GM10266 (cell line): ENCODE results near the gene MRPL50.

Source experiments
- DNase-seq: peaks from one replicate; pipeline ENCODE4 v3.0.0; 2012; ENCODE audit errors: extremely low spot score
- TF ChIP-seq, protein P1 (sequence below): IDR thresholded peaks from 2 replicates; pipeline ENCODE4 v1.5.1; 2012; ENCODE audit warnings: mild to moderate bottlenecking, low read depth; ENCODE audit not compliant: control insufficient read depth, insufficient read depth; ENCODE audit errors: missing control alignments

Gene MRPL50

DNA sequence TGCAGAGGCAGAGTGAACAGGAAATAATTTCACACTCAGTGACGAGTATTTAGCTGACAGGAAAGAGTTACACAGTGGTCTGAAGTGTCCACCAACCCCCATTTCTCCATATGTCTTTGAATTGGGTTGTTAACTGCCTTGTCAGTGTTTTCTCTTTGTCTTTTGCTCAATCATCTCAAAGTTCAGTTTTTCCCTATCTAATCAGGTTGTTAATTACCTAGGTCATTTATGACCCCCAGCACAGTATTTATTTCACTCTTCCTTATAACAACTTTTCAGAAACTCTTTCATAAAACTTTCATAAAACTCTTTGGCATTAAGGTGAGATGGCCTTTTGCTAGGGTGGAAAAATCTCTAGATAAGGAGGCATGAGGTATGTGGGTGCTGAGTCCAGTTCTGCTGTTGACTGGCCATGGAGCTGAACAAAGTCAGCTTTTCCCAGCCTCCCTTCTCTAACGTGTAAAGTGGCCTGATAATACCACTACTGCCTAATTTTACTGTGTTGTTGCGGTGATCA, 42.4 kb upstream of the MRPL50 start:
- no peak for DNase-seq
- TF ChIP-seq, protein P1, sequence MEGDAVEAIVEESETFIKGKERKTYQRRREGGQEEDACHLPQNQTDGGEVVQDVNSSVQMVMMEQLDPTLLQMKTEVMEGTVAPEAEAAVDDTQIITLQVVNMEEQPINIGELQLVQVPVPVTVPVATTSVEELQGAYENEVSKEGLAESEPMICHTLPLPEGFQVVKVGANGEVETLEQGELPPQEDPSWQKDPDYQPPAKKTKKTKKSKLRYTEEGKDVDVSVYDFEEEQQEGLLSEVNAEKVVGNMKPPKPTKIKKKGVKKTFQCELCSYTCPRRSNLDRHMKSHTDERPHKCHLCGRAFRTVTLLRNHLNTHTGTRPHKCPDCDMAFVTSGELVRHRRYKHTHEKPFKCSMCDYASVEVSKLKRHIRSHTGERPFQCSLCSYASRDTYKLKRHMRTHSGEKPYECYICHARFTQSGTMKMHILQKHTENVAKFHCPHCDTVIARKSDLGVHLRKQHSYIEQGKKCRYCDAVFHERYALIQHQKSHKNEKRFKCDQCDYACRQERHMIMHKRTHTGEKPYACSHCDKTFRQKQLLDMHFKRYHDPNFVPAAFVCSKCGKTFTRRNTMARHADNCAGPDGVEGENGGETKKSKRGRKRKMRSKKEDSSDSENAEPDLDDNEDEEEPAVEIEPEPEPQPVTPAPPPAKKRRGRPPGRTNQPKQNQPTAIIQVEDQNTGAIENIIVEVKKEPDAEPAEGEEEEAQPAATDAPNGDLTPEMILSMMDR: no peak

- DNase-seq: no peak
- TF ChIP-seq, protein P1: no peak
Observed at GRCh38 chr9:101438523-101438922, 40.1 kb upstream of the MRPL50 start.

GRCh38 chr9:101437806-101438232, 39.4 kb upstream of the MRPL50 start:
- DNase-seq: no peak
- TF ChIP-seq, protein P1: no peak

DNA sequence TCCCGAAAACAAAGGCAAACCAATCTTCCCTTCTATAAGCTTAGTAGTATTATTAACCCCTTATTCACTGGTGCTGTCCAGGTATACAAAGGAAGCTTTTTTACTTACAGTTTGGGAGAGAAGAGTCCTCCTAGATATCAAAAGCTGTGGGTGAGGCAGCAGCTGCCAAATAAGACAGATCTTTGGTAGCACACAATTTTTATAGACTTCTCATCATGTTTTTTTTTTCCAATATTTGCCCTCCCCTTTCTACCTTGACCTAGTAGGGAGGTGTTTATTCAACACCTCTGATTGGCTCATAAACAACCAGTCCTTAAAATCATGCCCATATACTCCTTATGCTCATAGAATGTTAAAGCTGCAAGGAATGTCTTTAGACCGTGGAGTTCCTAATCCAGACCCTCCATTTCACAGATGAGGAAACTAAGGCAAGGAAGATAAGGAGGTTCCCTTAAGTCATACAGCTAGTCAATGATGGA, 37.2 kb upstream of the MRPL50 start, which contains the start of gene ALDOB:
ALDOB (minus strand) TSS at position 174 of the 479 bp plus-strand sequence. CDS start 4,887 bp downstream, outside the sequence.
- TF ChIP-seq, protein P1: no peak

GRCh38 chr9:101434998-101435397, 36.6 kb upstream of the MRPL50 start:
- TF ChIP-seq, protein P1: no peak
- DNase-seq: no peak

More for the DNA sequence above, 37.2 kb upstream of the MRPL50 start, which contains the start of gene ALDOB:
- no peak for DNase-seq

- TF ChIP-seq, protein P1: no peak
- no peak for DNase-seq
Observed at GRCh38 chr9:101433229-101433628, 34.8 kb upstream of the MRPL50 start.

GRCh38 chr9:101432740-101433139, 34.3 kb upstream of the MRPL50 start:
- TF ChIP-seq, protein P1: no peak
- DNase-seq: no peak
